H1 (cell line): ENCODE data around the gene MAP2K1. TPM values are rescaled to one million over a fixed set of nuclear protein-coding genes. Genes with fewer than 3 reads are reported as not detected.

ENCODE experiments used
- CTCF ChIA-PET: fragments of 300-600 bp; sonication (Branson Sonifier 250); formaldehyde crosslinking; loops from one replicate; lab custom pipeline; 2021; ENCODE audit not compliant: partially characterized antibody; lab: Charles Lee
- POLR2A ChIA-PET: fragments of 300-600 bp; sonication (Branson Sonifier 250); formaldehyde crosslinking; loops from one replicate; lab custom pipeline; 2021; ENCODE audit warnings: inconsistent platforms; ENCODE audit not compliant: partially characterized antibody; lab: Charles Lee
- DNase-seq, 2 experiments: peaks; one replicate each; pipeline versions ENCODE4 v3.0.0 to v3.0.0-alpha.2; 2010 to 2022; ENCODE audit warnings: low spot score in 2 of 2, low read depth in 1 of 2, mixed read lengths in 1 of 2
- FAIRE-seq: peaks from 2 replicates; lab custom pipeline; 2011; peaks lifted over from hg19 to GRCh38; lab: Jason Lieb, UNC
- H2AFZ ChIP-seq: 2 replicates; pipeline ENCODE4 v1.8.1; 2012; ENCODE audit warnings: low read length, inconsistent platforms
- H2AK5ac ChIP-seq: 2 replicates; pipeline ENCODE4 v1.6.1; 2013; ENCODE audit warnings: low read depth, low read length
- H2BK120ac ChIP-seq: replicated peaks from 2 replicates; pipeline ENCODE3; 2013; ENCODE audit warnings: low read depth, low read length, inconsistent platforms
- H2BK12ac ChIP-seq: 2 replicates; pipeline ENCODE4 v1.6.1; 2013; ENCODE audit warnings: low read depth, low read length
- H2BK15ac ChIP-seq: 2 replicates; pipeline ENCODE4 v1.6.1; 2013; ENCODE audit warnings: low read length
- H2BK20ac ChIP-seq: 2 replicates; pipeline ENCODE4 v1.6.1; 2013; ENCODE audit warnings: low read length
- H2BK5ac ChIP-seq: 2 replicates; pipeline ENCODE4 v1.6.1; 2013; ENCODE audit warnings: low read depth, low read length
- H3K14ac ChIP-seq: 2 replicates; pipeline ENCODE4 v1.6.1; 2013; ENCODE audit warnings: inconsistent platforms; ENCODE audit not compliant: insufficient read length
- H3K18ac ChIP-seq: 2 replicates; pipeline ENCODE4 v1.6.1; 2013; ENCODE audit warnings: low read length; ENCODE audit errors: extremely low read depth
- H3K23ac ChIP-seq: 2 replicates; pipeline ENCODE4 v1.6.1; 2013; ENCODE audit warnings: inconsistent platforms; ENCODE audit not compliant: insufficient read length
- H3K23me2 ChIP-seq: 2 replicates; pipeline ENCODE4 v1.6.1; 2013; ENCODE audit warnings: low read depth, low read length
- H3K27ac ChIP-seq: 2 replicates; pipeline ENCODE4 v1.6.1; 2011; ENCODE audit warnings: low read depth, low read length, inconsistent platforms
- H3K27me3 ChIP-seq, 4 experiments: replicated peaks in 1 of 4; 1 replicate in 1 of 4; 2 replicates in 3 of 4; pipeline versions ENCODE4 v1.6.1 to v1.8.1; 2011 to 2013; ENCODE audit warnings: low read length in 3 of 4, mild to moderate bottlenecking in 3 of 4, inconsistent platforms in 2 of 4, mixed read lengths in 2 of 4, moderate library complexity in 1 of 4; ENCODE audit not compliant: control insufficient read depth in 3 of 4, insufficient read depth in 3 of 4; ENCODE audit errors: extremely low read depth in 1 of 4
- H3K36me3 ChIP-seq, 4 experiments: 2 replicates each; pipeline versions ENCODE4 v1.6.1 to v1.8.1; 2011 to 2013; ENCODE audit warnings: mild to moderate bottlenecking in 4 of 4, low read length in 3 of 4, moderate library complexity in 2 of 4, control low read depth in 1 of 4, inconsistent platforms in 1 of 4; ENCODE audit not compliant: insufficient read depth in 4 of 4, control insufficient read depth in 2 of 4
- H3K4ac ChIP-seq: replicated peaks from 2 replicates; pipeline ENCODE3; 2013; ENCODE audit warnings: low read length, low read depth, mixed read lengths, inconsistent platforms; ENCODE audit not compliant: insufficient read length
- H3K4me1 ChIP-seq, 4 experiments: replicated peaks in 1 of 4; 1 replicate in 1 of 4; 2 replicates in 3 of 4; pipeline versions ENCODE4 v1.6.1 to v1.8.1; 2011 to 2013; ENCODE audit warnings: low read length in 3 of 4, inconsistent platforms in 2 of 4, mixed read lengths in 1 of 4; ENCODE audit not compliant: insufficient read depth in 4 of 4, control insufficient read depth in 3 of 4
- H3K4me2 ChIP-seq, 2 experiments: 2 replicates each; pipeline versions ENCODE4 v1.6.1 to v1.8.1; 2011 to 2013; ENCODE audit warnings: low read depth in 2 of 2, low read length in 2 of 2, control low read depth in 1 of 2, inconsistent platforms in 1 of 2, mild to moderate bottlenecking in 1 of 2; ENCODE audit not compliant: insufficient read depth in 1 of 2
- H3K4me3 ChIP-seq, 4 experiments: fragments of 200-600, 300-600 bp in 1 of 4; sonication (generic), shearing (Covaris generic), sonication (Bioruptor Twin) in 1 of 4; 2 replicates each; pipeline versions ENCODE4 v1.5.1 to v1.8.1; 2011 to 2016; ENCODE audit warnings: low read length in 4 of 4, low read depth in 3 of 4, control low read depth in 2 of 4, inconsistent platforms in 2 of 4, mild to moderate bottlenecking in 2 of 4, mixed read lengths in 1 of 4, moderate library complexity in 1 of 4; ENCODE audit not compliant: insufficient read depth in 2 of 4; ENCODE audit errors: extremely low read depth in 1 of 4
- H3K56ac ChIP-seq: replicated peaks from 2 replicates; pipeline ENCODE3; 2013; ENCODE audit warnings: low read depth, mild to moderate bottlenecking, mixed read lengths, low read length, inconsistent platforms; ENCODE audit not compliant: insufficient read length
- H3K79me1 ChIP-seq: 2 replicates; pipeline ENCODE4 v1.6.1; 2013; ENCODE audit warnings: low read depth, low read length, control low read depth
- H3K79me2 ChIP-seq, 2 experiments: 2 replicates each; pipeline versions ENCODE4 v1.6.1 to v1.8.1; 2012 to 2013; ENCODE audit warnings: low read length in 2 of 2, mild to moderate bottlenecking in 2 of 2, inconsistent platforms in 1 of 2; ENCODE audit not compliant: insufficient read depth in 2 of 2, control insufficient read depth in 1 of 2
- H3K9ac ChIP-seq, 4 experiments: replicated peaks in 1 of 4; 1 replicate in 1 of 4; 2 replicates in 3 of 4; pipeline versions ENCODE4 v1.6.1 to v1.8.1; 2011 to 2013; ENCODE audit warnings: low read depth in 3 of 4, low read length in 3 of 4, control low read depth in 2 of 4, mild to moderate bottlenecking in 2 of 4, moderate library complexity in 2 of 4, inconsistent platforms in 1 of 4; ENCODE audit errors: extremely low read depth in 1 of 4
- H3K9me3 ChIP-seq, 2 experiments: 2 replicates each; pipeline versions ENCODE4 v1.6.1 to v1.8.1; 2012 to 2013; ENCODE audit warnings: mild to moderate bottlenecking in 2 of 2, moderate library complexity in 2 of 2, control low read depth in 1 of 2, inconsistent platforms in 1 of 2, low read depth in 1 of 2, low read length in 1 of 2, mixed read lengths in 1 of 2; ENCODE audit not compliant: insufficient read depth in 2 of 2
- H4K20me1 ChIP-seq, 2 experiments: replicated peaks in 1 of 2; 2 replicates each; pipeline versions ENCODE3 to v1.8.1; 2011 to 2013; ENCODE audit warnings: inconsistent platforms in 2 of 2, low read length in 2 of 2, mild to moderate bottlenecking in 1 of 2; ENCODE audit not compliant: insufficient read depth in 2 of 2, control insufficient read depth in 1 of 2
- H4K5ac ChIP-seq: 2 replicates; pipeline ENCODE4 v1.6.1; 2013; ENCODE audit warnings: low read length, low read depth, mixed read lengths, inconsistent platforms; ENCODE audit not compliant: insufficient read length
- H4K8ac ChIP-seq: 2 replicates; pipeline ENCODE4 v1.8.0; 2013; ENCODE audit warnings: mild to moderate bottlenecking, moderate library complexity, low read length, inconsistent platforms; ENCODE audit not compliant: insufficient read depth; ENCODE audit errors: extremely low read depth
- H4K91ac ChIP-seq: replicated peaks from 2 replicates; pipeline ENCODE3; 2013; ENCODE audit warnings: low read length, mixed read lengths, inconsistent platforms; ENCODE audit not compliant: insufficient read length
- BRCA1 ChIP-seq: IDR thresholded peaks from 2 replicates; pipeline ENCODE4 v1.6.1; 2012; ENCODE audit warnings: low read depth, low read length, improper control_type of control experiment
- CBX8 ChIP-seq: fragments of 300-800, 300-1000 bp; sonication (generic); IDR thresholded peaks from 2 replicates; pipeline ENCODE4 v1.7.1; 2016; ENCODE audit warnings: low read depth, low read length, borderline replicate concordance
- CTBP2 ChIP-seq: IDR thresholded peaks from 2 replicates; pipeline ENCODE4 v1.7.0; 2011; ENCODE audit warnings: borderline replicate concordance, mild to moderate bottlenecking, moderate library complexity, mixed read lengths, low read length; ENCODE audit not compliant: insufficient read depth, insufficient read length
- GABPA ChIP-seq: IDR thresholded peaks from 2 replicates; pipeline ENCODE4 v1.6.1; 2011; ENCODE audit warnings: mild to moderate bottlenecking, low read length, moderate library complexity, borderline replicate concordance; ENCODE audit not compliant: insufficient read depth
- HDAC6 ChIP-seq: IDR thresholded peaks from one replicate; pipeline ENCODE4 v1.7.1; 2012; ENCODE audit warnings: low read depth, mild to moderate bottlenecking, inconsistent platforms, low read length, moderate library complexity
- KDM4A ChIP-seq: IDR thresholded peaks from one replicate; pipeline ENCODE4 v1.7.1; 2012; ENCODE audit warnings: low read depth, mild to moderate bottlenecking, moderate library complexity, low read length, inconsistent platforms; ENCODE audit not compliant: severe bottlenecking
- NANOG ChIP-seq: IDR thresholded peaks from 2 replicates; pipeline ENCODE4 v1.6.1; 2011; ENCODE audit warnings: low read length, low read depth, mild to moderate bottlenecking, inconsistent platforms; ENCODE audit not compliant: insufficient read depth, poor library complexity, severe bottlenecking
- PHF8 ChIP-seq: fragments of 200-600 bp; sonication (generic); conservative IDR thresholded peaks from 2 replicates; pipeline ENCODE4 v1.7.1; 2012; ENCODE audit warnings: low read depth, mild to moderate bottlenecking, inconsistent platforms, low read length, moderate library complexity
- POLR2A ChIP-seq, 2 experiments: IDR thresholded peaks; 1 replicate in 1 of 2; 2 replicates in 1 of 2; pipeline ENCODE4 v1.6.1; 2011; ENCODE audit warnings: low read depth in 2 of 2, low read length in 2 of 2, mild to moderate bottlenecking in 2 of 2; ENCODE audit errors: control extremely low read depth in 1 of 2
- SIX5 ChIP-seq: IDR thresholded peaks from 2 replicates; pipeline ENCODE4 v1.6.1; 2011; ENCODE audit warnings: mild to moderate bottlenecking, low read depth, low read length
- SP4 ChIP-seq: IDR thresholded peaks from 2 replicates; pipeline ENCODE4 v1.6.1; 2012; ENCODE audit warnings: low read length, inconsistent platforms
- TBP ChIP-seq: IDR thresholded peaks from 2 replicates; pipeline ENCODE4 v1.6.1; 2011; ENCODE audit warnings: low read depth, low read length, improper control_type of control experiment
- TCF12 ChIP-seq: IDR thresholded peaks from 2 replicates; pipeline ENCODE4 v1.6.1; 2011; ENCODE audit warnings: low read depth, mild to moderate bottlenecking, low read length
- TEAD4 ChIP-seq: IDR thresholded peaks from 2 replicates; pipeline ENCODE4 v1.6.1; 2012; ENCODE audit warnings: low read depth, low read length, inconsistent platforms, mixed read lengths
- WGBS, 2 experiments: shearing (Covaris generic) in 1 of 2; methylation state at CpG; one replicate each; pipeline versions ENCODE4 v1.1.6 to v1.1.7; 2013 to 2015; ENCODE audit warnings: low lambda C conversion rate in 2 of 2, mixed read lengths in 2 of 2, inconsistent platforms in 1 of 2, low coverage in 1 of 2, missing lambda C conversion rate in 1 of 2; ENCODE audit not compliant: insufficient replicate concordance in 2 of 2, insufficient coverage in 1 of 2, insufficient read length in 1 of 2; ENCODE audit errors: extremely low coverage in 1 of 2, missing lambda C conversion rate in 1 of 2; 5-methylcytosine and 5-hydroxymethylcytosine counted together
- polyA plus RNA-seq, 7 experiments: library from polyadenylated mRNA; depleted of rRNA in 3 of 7; stranded (reverse) in 5 of 7; unstranded in 2 of 7; fragments of >200 nt in 5 of 7; fragments of 200-250 nt in 2 of 7; gene quantifications; 1 replicate in 5 of 7; 2 replicates in 1 of 7; 4 replicates in 1 of 7; pipeline versions ENCODE4 v1.2.1 to v1.2.3, GENCODE V29; 2011 to 2013; ENCODE audit warnings: missing spikeins in 2 of 7, mixed read lengths in 2 of 7
- total RNA-seq: library from RNA; stranded (reverse); fragmentation: NEBNext Ultra II Directional; extraction: Animal tissue kit (Norgen Biotek cat#: 25700); gene quantifications from 2 replicates; pipeline ENCODE4 v1.2.1, GENCODE V29; 2021

The MAP2K1 gene
- total and polyA plus RNA-seq, 2 of the 8 experiments (the other 6 are each of a cell fraction or from before 2014, with no cell fraction given), result 54.7 to 78.2 TPM

DNA sequence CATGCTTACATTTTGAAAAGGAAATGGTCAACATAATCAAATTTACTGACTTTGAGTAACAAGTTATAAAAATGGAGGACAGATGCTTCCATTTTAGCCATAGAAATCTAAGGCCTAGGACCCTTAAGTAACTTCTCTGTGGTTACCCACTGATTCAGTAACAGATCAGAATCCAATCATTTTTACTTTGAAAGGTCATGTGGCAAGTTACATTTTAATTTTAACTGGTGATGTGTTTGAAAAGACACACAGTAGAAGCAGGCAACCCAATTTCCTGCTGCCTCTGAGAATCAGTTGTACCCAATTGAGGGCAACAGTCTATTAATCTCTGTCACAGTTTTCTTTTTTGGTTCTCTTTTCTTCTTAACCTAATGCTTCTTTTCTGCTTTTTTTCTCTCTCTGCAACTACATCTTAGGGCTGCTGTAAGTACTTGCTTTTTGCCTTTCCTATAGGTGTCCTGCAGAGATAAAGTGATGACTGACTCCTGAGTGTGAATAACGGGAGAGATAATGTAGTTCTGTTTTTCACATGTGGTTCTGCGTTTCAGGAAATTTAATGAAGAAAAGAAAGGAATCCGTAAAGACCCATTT lies 121.7 kb downstream of the MAP2K1 start:
- no peak overlapping the region for H3K27ac ChIP-seq
- ChIA-PET CTCF (interaction anchor here (2.4 kb wide), 1 partner anchor 10 kb away, joined by 16 read pairs; the partner anchor contains the start of gene SNAPC5), POLR2A (interaction anchor here (2.1 to 3.8 kb wide), 2 partner anchors 9 to 10 kb away, joined by 9 to 45 read pairs; partner anchors contain the start of gene SNAPC5)
- H2AFZ ChIP-seq, result no peak overlapping the region
- no peak overlapping the region for H4K5ac ChIP-seq
- H3K18ac ChIP-seq, result no peak overlapping the region
- H4K8ac ChIP-seq, result no peak overlapping the region
- no peaks in the 10 kb centered on the region for H3K9me3 ChIP-seq
- no peak overlapping the region for H3K23ac ChIP-seq
- H3K4me1 ChIP-seq, result no peaks in the 10 kb centered on the region
- H3K23me2 ChIP-seq, result peaks cover 9% of the 10 kb centered on the region
- H3K27me3 ChIP-seq, result no peaks in the 10 kb centered on the region
- H3K4me3 ChIP-seq, result no peak overlapping the region
- no peak overlapping the region for H3K4ac ChIP-seq
- no peaks in the 10 kb centered on the region for H4K20me1 ChIP-seq
- peaks cover 4% of the 10 kb centered on the region for H3K79me1 ChIP-seq
- H3K9ac ChIP-seq, result no peak overlapping the region
- no peak overlapping the region for H3K14ac ChIP-seq
- no peak overlapping the region for H3K4me2 ChIP-seq
- H4K91ac ChIP-seq, result no peak overlapping the region
- DNase-seq (no peak), FAIRE-seq (no peak)
- H2BK15ac ChIP-seq, result no peak overlapping the region
- no peak overlapping the region for H2BK120ac ChIP-seq
- H2AK5ac ChIP-seq, result no peak overlapping the region
- no peak overlapping the region for H2BK20ac ChIP-seq
- no peak overlapping the region for H2BK12ac ChIP-seq
- peaks cover 15 to 48% of the 10 kb centered on the region in 2 experiments for H3K79me2 ChIP-seq
- 88% methylated on average over 3 of the region's 3 CpGs; no CpG with 5 or more reads in 1 of the 2 experiments for WGBS, 2 experiments
- peaks cover 0 to 17% (median under 1%) of the 10 kb centered on the region in 4 experiments; a peak in 6 of 8 replicates for H3K36me3 ChIP-seq
- no peak overlapping the region for H2BK5ac ChIP-seq
- no peak overlapping the region for H3K56ac ChIP-seq
- TF ChIP-seq SIX5 (no peak), KDM4A (no peak), PHF8 (no peak), CBX8 (no peak), TEAD4 (no peak), POLR2A (IDR thresholded peaks at IDR 0.05; ENCODE audit: control extremely low read depth in 1 of 2, low read depth in 2 of 2, low read length in 2 of 2) (no peak), TBP (no peak), GABPA (no peak), NANOG (no peak), HDAC6 (no peak), SP4 (no peak), CTBP2 (no peak), BRCA1 (no peak), TCF12 (no peak)
